AG04450 (cell line): ENCODE results near the gene PHLDA3. TPM values are rescaled to one million over a fixed set of nuclear protein-coding genes. Genes with fewer than 3 reads are reported as not detected.

Source experiments
- CTCF ChIA-PET: fragments of 300-600, 350-600 bp; formaldehyde crosslinking; extraction: SDS; loops from one replicate; lab custom pipeline; 2022; ENCODE audit warnings: antibody characterized with exemption, inconsistent platforms; lab: Charles Lee
- POLR2A ChIA-PET: fragments of 350-600 bp; formaldehyde crosslinking; extraction: SDS; loops from one replicate; lab custom pipeline; 2021; ENCODE audit warnings: antibody characterized with exemption, inconsistent platforms; lab: Yijun Ruan, JAX
- DNase-seq: peaks from one replicate; pipeline ENCODE4 v3.0.0-alpha.2; 2011; ENCODE audit warnings: low read depth, low spot score
- H3K27ac ChIP-seq: one replicate; pipeline ENCODE4 v1.5.1; 2012; ENCODE audit warnings: low read depth, low read length, control low read depth
- H3K27me3 ChIP-seq: one replicate; pipeline ENCODE4 v1.6.0; 2012; ENCODE audit warnings: low read length; ENCODE audit not compliant: control insufficient read depth, insufficient read depth
- H3K4me3 ChIP-seq: 2 replicates; pipeline ENCODE4 v1.5.1; 2011; ENCODE audit warnings: mild to moderate bottlenecking, low read depth, low read length, control low read depth
- H3K9me3 ChIP-seq: 2 replicates; pipeline ENCODE4 v1.5.1; 2012; ENCODE audit warnings: low read length; ENCODE audit not compliant: control insufficient read depth, insufficient read depth
- CTCF ChIP-seq: IDR thresholded peaks from 2 replicates; pipeline ENCODE4 v1.5.1; 2011; ENCODE audit warnings: low read depth, low read length, control low read depth, inconsistent platforms
- polyA plus RNA-seq: library from polyadenylated mRNA; depleted of rRNA; stranded (reverse); fragments of >200 nt; gene quantifications from 2 replicates; pipeline ENCODE4 v1.2.3, GENCODE V29; 2011

The PHLDA3 gene
- polyA plus RNA-seq, 1 experiment, result 58.9 TPM

GRCh38 chr1:201461645-201462441, 7.1 kb downstream of the PHLDA3 start:
- ChIA-PET CTCF (interaction anchor here (0.9 to 3.6 kb wide), 5 partner anchors 14 to 52 kb away, joined by 3 to 38 read pairs (median 11); no protein-coding TSS in a partner anchor), POLR2A (interaction anchor here (0.5 to 2.6 kb wide), 13 partner anchors 7 to 840 kb away, joined by 3 to 24 read pairs (median 6); partner anchors contain the start of gene PHLDA3)
- no peak for TF ChIP-seq CTCF
- Histone ChIP-seq H3K9me3 (no peaks in the 10 kb centered on the region), H3K27me3 (no peaks in the 10 kb centered on the region), H3K27ac (peak overlapping the region; percentile 98), H3K4me3 (peak overlapping the region; percentile 17)
- DNase-seq, result peak; percentile 95

- Histone ChIP-seq H3K27ac (peak overlapping the region; percentile 98), H3K27me3 (no peaks in the 10 kb centered on the region), H3K9me3 (no peaks in the 10 kb centered on the region), H3K4me3 (peak overlapping the region; percentile 8)
- CTCF ChIA-PET, result interaction anchor here (0.9 to 3.6 kb wide), 6 partner anchors 13 to 52 kb away, joined by 3 to 38 read pairs (median 14); no protein-coding TSS in a partner anchor
- TF ChIP-seq CTCF, result no peak
- peak; percentile 88 for DNase-seq
- POLR2A ChIA-PET, result interaction anchor here (0.5 to 2.6 kb wide), 14 partner anchors 8 to 839 kb away, joined by 3 to 24 read pairs (median 6); partner anchors contain the start of genes CSRP1 and PHLDA3
Observed at GRCh38 chr1:201460814-201461644, 8.0 kb downstream of the PHLDA3 start.

GRCh38 chr1:201459775-201460174, 9.2 kb downstream of the PHLDA3 start:
- H3K9me3 ChIP-seq, result no peaks in the 10 kb centered on the region
- no peak for TF ChIP-seq CTCF
- H3K4me3 ChIP-seq, result no peak overlapping the region
- H3K27ac ChIP-seq, result no peak overlapping the region
- DNase-seq, result no peak
- ChIA-PET POLR2A (interaction anchor here (2.6 kb wide), 1 partner anchor 9 kb away, joined by 13 read pairs; the partner anchor contains the start of gene PHLDA3), CTCF (interaction anchor here (3.1 to 3.6 kb wide), 3 partner anchors 11 to 54 kb away, joined by 16 to 38 read pairs (median 20); no protein-coding TSS in a partner anchor)
- H3K27me3 ChIP-seq, result no peaks in the 10 kb centered on the region

GRCh38 chr1:201459052-201459451, 9.9 kb downstream of the PHLDA3 start:
- CTCF ChIA-PET, result interaction anchor here (3.1 kb wide), 1 partner anchor 23 kb away, joined by 16 read pairs; no protein-coding TSS in a partner anchor
- Histone ChIP-seq H3K27ac (no peak overlapping the region), H3K27me3 (no peaks in the 10 kb centered on the region), H3K4me3 (no peak overlapping the region), H3K9me3 (no peaks in the 10 kb centered on the region)
- POLR2A ChIA-PET, result interaction anchor here (0.6 kb wide), 1 partner anchor 182 kb away, joined by 6 read pairs; no protein-coding TSS in a partner anchor
- no peak for TF ChIP-seq CTCF
- DNase-seq, result no peak
